GM10248 (cell line): ENCODE measurements around the gene AP2A1.

Experiments used
- CTCF ChIA-PET: fragments of 300-600 bp; sonication (Branson Sonifier 250); formaldehyde crosslinking; extraction: SDS; loops from one replicate; lab custom pipeline; 2021; ENCODE audit warnings: antibody characterized with exemption; lab: Yijun Ruan, JAX
- POLR2A ChIA-PET: fragments of 350-650 bp; sonication (Branson Sonifier 250); formaldehyde crosslinking; extraction: SDS; loops from one replicate; lab custom pipeline; 2020; ENCODE audit warnings: antibody characterized with exemption; lab: Yijun Ruan, JAX
- DNase-seq: peaks from one replicate; pipeline ENCODE4 v3.0.0; 2012; ENCODE audit errors: extremely low spot score
- CTCF ChIP-seq: IDR thresholded peaks from 2 replicates; pipeline ENCODE4 v1.5.1; 2012; ENCODE audit warnings: mild to moderate bottlenecking, low read depth; ENCODE audit errors: extremely low read depth, missing control alignments, control extremely low read depth

The AP2A1 gene

GRCh38 chr19:49749771-49750170, 17.0 kb upstream of the AP2A1 start:
- ChIA-PET POLR2A (no interaction called here), CTCF (no interaction called here)
- DNase-seq = no peak
- no peak for TF ChIP-seq CTCF

- ChIA-PET CTCF (no interaction called here), POLR2A (no interaction called here)
- TF ChIP-seq CTCF = no peak
- DNase-seq = no peak
These were observed 14.1 kb upstream of the AP2A1 start for GRCh38 chr19:49752701-49753100.

- TF ChIP-seq CTCF = no peak
- ChIA-PET POLR2A (no interaction called here), CTCF (no interaction called here)
- no peak for DNase-seq
These were observed 10.8 kb upstream of the AP2A1 start for GRCh38 chr19:49755956-49756355.

GRCh38 chr19:49758292-49758691, 8.5 kb upstream of the AP2A1 start:
- ChIA-PET POLR2A (no interaction called here), CTCF (interaction anchor here (1.7 kb wide), 1 partner anchor 23 kb away, joined by 5 read pairs; no protein-coding TSS in a partner anchor)
- no peak for DNase-seq
- no peak for TF ChIP-seq CTCF

- ChIA-PET POLR2A (no interaction called here), CTCF (no interaction called here)
- no peak for DNase-seq
- no peak for TF ChIP-seq CTCF
These were observed 5.6 kb upstream of the AP2A1 start for GRCh38 chr19:49761249-49761624.

- ChIA-PET CTCF (no interaction called here), POLR2A (no interaction called here)
- no peak for TF ChIP-seq CTCF
- DNase-seq = no peak
These were observed 5.0 kb upstream of the AP2A1 start for GRCh38 chr19:49761625-49762311.
